OCI-LY3 (cell line): Measurements from ENCODE around the gene ARVCF.

ENCODE experiments used
- H2AFZ ChIP-seq: fragments of 200-600, 300-600 bp; shearing (Covaris generic); 2 replicates; pipeline ENCODE4 v1.6.0; 2014; ENCODE audit warnings: antibody characterized with exemption, low read depth, low read length
- H3K27ac ChIP-seq: fragments of 200-600, 300-600 bp; sonication (generic); 2 replicates; pipeline ENCODE4 v1.5.1; 2014; ENCODE audit warnings: mild to moderate bottlenecking, low read length, moderate library complexity, mixed read lengths
- H3K27me3 ChIP-seq: fragments of 200-600, 300-600 bp; sonication (generic); 2 replicates; pipeline ENCODE4 v1.6.1; 2014; ENCODE audit warnings: low read depth, low read length, mixed read lengths
- H3K36me3 ChIP-seq: fragments of 200-600, 300-600 bp; sonication (generic); replicated peaks from 2 replicates; pipeline ENCODE3; 2014; ENCODE audit warnings: low read depth, low read length, mixed read lengths
- H3K4me1 ChIP-seq: fragments of 300-600, 200-600 bp; sonication (generic); 2 replicates; pipeline ENCODE4 v1.6.1; 2014; ENCODE audit warnings: low read length, mixed read lengths
- H3K4me2 ChIP-seq: fragments of 200-600, 300-600 bp; sonication (generic); 2 replicates; pipeline ENCODE4 v1.6.1; 2014; ENCODE audit warnings: low read length, mixed read lengths
- H3K4me3 ChIP-seq: fragments of 300-600, 200-600 bp; sonication (generic); 2 replicates; pipeline ENCODE4 v1.5.1; 2014; ENCODE audit warnings: antibody characterized with exemption, mild to moderate bottlenecking, low read length, moderate library complexity
- H3K79me2 ChIP-seq: fragments of 300-600, 200-600 bp; shearing (Covaris generic); 2 replicates; pipeline ENCODE4 v1.6.1; 2014; ENCODE audit warnings: mild to moderate bottlenecking, low read length, mixed read lengths
- H3K9ac ChIP-seq: fragments of 300-600, 200-600 bp; shearing (Covaris generic); 2 replicates; pipeline ENCODE4 v1.6.0; 2014; ENCODE audit warnings: mild to moderate bottlenecking, low read length, moderate library complexity
- H3K9me3 ChIP-seq: fragments of 200-600, 300-600 bp; shearing (Covaris generic); 2 replicates; pipeline ENCODE4 v1.6.1; 2014; ENCODE audit warnings: low read length, mixed read lengths; ENCODE audit not compliant: insufficient read depth
- H4K20me1 ChIP-seq: fragments of 200-600, 300-600 bp; sonication (generic); 2 replicates; pipeline ENCODE4 v1.6.1; 2016; ENCODE audit warnings: low read length, mixed read lengths; ENCODE audit not compliant: insufficient read depth
- CTCF ChIP-seq: fragments of 200-600, 300-600 bp; sonication (generic); IDR thresholded peaks from 2 replicates; pipeline ENCODE4 v1.5.1; 2014; ENCODE audit warnings: antibody characterized with exemption, low read length, low read depth
- EZH2phosphoT487 ChIP-seq: fragments of 200-600 bp; shearing (Covaris generic); IDR thresholded peaks from 2 replicates; pipeline ENCODE4 v1.6.1; 2018; ENCODE audit warnings: antibody characterized with exemption, mixed run types, low read depth

ARVCF gene, protein sequence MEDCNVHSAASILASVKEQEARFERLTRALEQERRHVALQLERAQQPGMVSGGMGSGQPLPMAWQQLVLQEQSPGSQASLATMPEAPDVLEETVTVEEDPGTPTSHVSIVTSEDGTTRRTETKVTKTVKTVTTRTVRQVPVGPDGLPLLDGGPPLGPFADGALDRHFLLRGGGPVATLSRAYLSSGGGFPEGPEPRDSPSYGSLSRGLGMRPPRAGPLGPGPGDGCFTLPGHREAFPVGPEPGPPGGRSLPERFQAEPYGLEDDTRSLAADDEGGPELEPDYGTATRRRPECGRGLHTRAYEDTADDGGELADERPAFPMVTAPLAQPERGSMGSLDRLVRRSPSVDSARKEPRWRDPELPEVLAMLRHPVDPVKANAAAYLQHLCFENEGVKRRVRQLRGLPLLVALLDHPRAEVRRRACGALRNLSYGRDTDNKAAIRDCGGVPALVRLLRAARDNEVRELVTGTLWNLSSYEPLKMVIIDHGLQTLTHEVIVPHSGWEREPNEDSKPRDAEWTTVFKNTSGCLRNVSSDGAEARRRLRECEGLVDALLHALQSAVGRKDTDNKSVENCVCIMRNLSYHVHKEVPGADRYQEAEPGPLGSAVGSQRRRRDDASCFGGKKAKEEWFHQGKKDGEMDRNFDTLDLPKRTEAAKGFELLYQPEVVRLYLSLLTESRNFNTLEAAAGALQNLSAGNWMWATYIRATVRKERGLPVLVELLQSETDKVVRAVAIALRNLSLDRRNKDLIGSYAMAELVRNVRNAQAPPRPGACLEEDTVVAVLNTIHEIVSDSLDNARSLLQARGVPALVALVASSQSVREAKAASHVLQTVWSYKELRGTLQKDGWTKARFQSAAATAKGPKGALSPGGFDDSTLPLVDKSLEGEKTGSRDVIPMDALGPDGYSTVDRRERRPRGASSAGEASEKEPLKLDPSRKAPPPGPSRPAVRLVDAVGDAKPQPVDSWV

GRCh38 chr22:20016734-20017621 lies at the start of gene ARVCF:
Gene ARVCF, minus strand, starts transcription at chr22:20016823. Its CDS starts 26,029 bp downstream, at chr22:19990794.
- Histone ChIP-seq H3K36me3 (no peaks in the 10 kb centered on the region), H3K27ac (no peak within 1 kb of the TSS), H3K9me3 (no peaks in the 10 kb centered on the region), H3K27me3 (peaks cover 15% of the 10 kb centered on the region), H3K9ac (peak within 1 kb of the TSS; percentile 59), H2AFZ (peak within 1 kb of the TSS; percentile 65), H3K4me1 (peaks cover 14% of the 10 kb centered on the region), H3K4me2 (peak within 1 kb of the TSS; percentile 88), H3K4me3 (peak within 1 kb of the TSS; percentile 81), H3K79me2 (peaks cover 9% of the 10 kb centered on the region), H4K20me1 (no peaks in the 10 kb centered on the region)
- no peak for TF ChIP-seq EZH2phosphoT487

DNA sequence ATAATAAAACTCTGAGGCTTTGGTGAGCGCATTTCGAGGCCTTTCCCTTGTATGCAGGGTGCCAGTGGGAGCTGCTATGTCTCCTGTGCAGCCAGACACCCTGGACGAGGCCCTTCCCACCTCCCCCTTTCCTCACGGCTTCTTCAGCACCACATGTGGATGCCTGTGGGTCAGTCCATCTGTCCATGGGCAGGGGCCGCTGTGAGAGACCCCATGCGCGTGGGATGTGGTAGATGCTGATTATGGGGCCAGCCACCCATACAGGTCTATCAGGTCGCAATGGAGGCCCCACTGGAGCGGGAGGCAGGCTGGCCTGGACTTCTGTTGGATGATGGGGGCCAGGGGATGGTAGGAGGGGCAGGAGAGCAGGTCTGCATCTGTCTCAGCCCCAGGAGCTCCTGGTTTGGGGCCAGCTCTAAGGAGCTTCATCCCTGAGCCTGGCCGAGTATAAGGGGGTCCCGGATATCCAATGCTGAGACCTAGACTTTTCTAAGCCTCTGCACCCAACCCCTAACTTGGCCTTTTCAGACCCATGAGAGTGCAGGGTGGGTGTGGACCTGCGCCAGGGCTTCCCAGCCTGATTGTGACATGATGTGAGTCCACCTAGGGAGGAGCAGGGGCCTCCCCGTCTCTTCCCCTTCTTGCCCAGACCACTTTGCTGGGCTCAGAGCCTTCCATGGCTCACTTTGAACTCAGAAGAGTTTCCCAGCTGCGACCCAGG lies 49.4 kb upstream of the ARVCF start:
- Histone ChIP-seq H3K36me3 (peaks cover 5% of the 10 kb centered on the region), H3K4me1 (no peaks in the 10 kb centered on the region; the same call in 1 of the 2 replicates), H2AFZ (no peak overlapping the region), H3K9ac (no peak overlapping the region), H3K27me3 (no peaks in the 10 kb centered on the region), H3K27ac (no peak overlapping the region), H3K9me3 (no peaks in the 10 kb centered on the region), H3K79me2 (no peaks in the 10 kb centered on the region), H3K4me3 (no peak overlapping the region), H3K4me2 (no peak overlapping the region), H4K20me1 (no peaks in the 10 kb centered on the region)
- no peak for TF ChIP-seq CTCF
- TF ChIP-seq EZH2phosphoT487 = no peak

GRCh38 chr22:20064545-20065262 lies 48.1 kb upstream of the ARVCF start:
- no peak for TF ChIP-seq EZH2phosphoT487
- TF ChIP-seq CTCF = no peak
- H3K4me2 ChIP-seq = no peak overlapping the region
- no peaks in the 10 kb centered on the region; the same call in 1 of the 2 replicates for H3K4me1 ChIP-seq
- H3K79me2 ChIP-seq = no peaks in the 10 kb centered on the region
- no peak overlapping the region for H3K27ac ChIP-seq
- H4K20me1 ChIP-seq = no peaks in the 10 kb centered on the region
- H2AFZ ChIP-seq = no peak overlapping the region
- H3K27me3 ChIP-seq = no peaks in the 10 kb centered on the region
- H3K4me3 ChIP-seq = no peak overlapping the region
- no peak overlapping the region for H3K9ac ChIP-seq
- H3K9me3 ChIP-seq = no peaks in the 10 kb centered on the region
- H3K36me3 ChIP-seq = peaks cover 6% of the 10 kb centered on the region
